GM19025 (cell line): ENCODE measurements around the gene DPF3.

Experiments
- ATAC-seq: cut with Tn5 transposase; IDR thresholded peaks from one replicate; pipeline ENCODE4 v1.9.1; 2021; ENCODE audit warnings: mild to moderate bottlenecking, low read depth, moderate library complexity; ENCODE audit not compliant: unreplicated experiment

The DPF3 gene

DNA sequence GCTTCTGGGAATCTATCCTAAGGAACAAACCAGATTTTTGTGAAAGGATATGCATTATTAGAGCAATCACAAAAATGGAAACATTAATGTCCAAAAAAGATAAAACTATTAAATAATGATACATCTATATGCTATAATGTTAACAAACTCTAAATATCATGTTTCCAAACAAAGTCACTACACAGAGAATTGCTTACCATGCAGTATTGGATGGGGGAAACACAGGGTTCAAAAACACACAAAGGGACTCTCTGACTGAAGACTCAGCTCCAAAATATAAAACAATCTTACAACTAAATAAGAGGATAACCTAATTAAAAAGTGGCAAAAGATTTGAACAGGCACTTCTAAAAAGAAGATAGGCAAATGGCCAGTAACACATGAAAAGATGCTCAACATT is 304.2 kb downstream of the DPF3 start:
- no peak for ATAC-seq

- no peak for ATAC-seq
These were observed 305.4 kb downstream of the DPF3 start for GRCh38 chr14:72588521-72588920.

DNA sequence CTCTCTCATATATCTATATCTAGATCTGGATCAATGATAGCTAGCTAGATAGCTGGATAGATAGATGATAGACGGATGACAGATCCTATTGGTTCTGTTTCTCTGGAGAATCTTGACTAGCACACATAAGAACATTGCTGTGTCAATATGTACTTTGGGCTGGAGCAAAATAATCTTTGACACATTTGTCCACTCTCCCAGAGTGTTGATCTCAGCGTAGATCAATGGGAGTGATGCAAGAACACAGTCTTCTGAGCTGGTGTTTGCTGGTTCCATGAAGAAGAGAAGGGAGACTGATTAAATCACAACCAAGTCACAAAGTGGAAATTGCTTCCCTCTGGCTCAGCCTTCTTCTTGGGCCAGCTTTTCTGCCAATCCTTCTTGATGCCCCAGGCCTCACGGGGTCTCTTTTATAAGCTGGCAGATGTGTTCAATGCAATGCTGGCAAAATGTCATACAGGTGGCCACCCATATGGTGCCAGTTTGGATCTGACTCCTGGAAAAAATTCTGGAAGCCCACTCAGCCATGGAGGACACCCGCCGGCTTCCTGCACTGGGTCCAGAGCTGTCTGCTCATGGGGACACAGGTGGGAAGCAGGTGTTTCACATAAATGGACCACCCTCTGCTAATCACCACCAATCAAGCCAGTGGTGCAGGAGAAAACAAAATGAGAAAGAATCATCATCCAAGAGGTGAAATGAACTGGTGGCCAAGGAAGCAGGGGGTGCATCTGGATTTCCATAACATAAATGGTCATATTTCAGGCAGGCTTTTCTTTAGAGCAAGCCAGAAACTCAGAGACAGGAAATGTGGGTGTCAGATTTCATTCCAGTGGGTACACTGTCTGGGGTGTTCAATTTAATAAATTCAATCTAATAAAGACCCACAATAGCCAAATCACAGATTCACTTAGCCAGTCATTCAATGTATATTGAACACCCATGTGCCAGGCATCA is 310.3 kb downstream of the DPF3 start:
- no peak for ATAC-seq

GRCh38 chr14:72582582-72582981 is 311.3 kb downstream of the DPF3 start:
- ATAC-seq, result no peak

DNA sequence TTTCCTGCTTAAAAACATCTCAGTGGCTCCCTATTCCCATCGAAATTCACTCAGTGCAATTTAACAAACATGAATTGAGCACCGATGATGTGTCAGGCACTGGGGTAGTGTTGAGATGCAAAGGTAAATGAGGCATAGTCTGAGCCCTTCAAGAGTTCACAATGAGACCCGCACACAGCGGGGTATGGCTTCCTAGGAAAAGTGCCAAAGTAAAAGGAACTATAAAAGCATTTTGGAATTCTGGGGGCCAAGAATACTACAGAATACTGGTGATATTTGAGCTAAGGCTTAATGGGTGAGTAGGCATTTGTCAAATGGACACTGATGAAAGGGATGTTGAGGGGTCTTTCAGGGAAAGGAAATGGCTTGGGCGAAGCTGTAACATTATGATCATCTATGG is 315.4 kb downstream of the DPF3 start:
- ATAC-seq, result no peak

DNA sequence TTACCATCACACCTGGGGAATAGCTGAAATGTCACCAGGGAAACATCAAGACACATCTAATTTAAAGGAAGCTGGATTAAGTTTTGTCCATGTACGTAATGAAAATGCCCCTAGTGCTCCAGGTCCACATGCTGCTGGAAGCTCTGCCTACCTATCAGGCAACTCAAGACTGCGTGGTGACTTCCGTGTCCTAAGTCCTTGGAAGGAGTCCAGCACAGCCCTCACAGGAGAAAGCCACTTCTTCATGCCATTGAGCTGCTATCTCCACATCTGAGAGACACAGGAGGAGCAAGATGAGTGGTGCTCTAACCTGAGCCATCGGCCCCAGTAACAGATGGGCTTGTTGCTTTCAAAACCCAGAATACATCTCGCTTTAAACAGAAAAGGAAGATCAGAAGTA is 316.4 kb downstream of the DPF3 start:
- ATAC-seq, result no peak

GRCh38 chr14:72576258-72576657 is 317.6 kb downstream of the DPF3 start:
- no peak for ATAC-seq

DNA sequence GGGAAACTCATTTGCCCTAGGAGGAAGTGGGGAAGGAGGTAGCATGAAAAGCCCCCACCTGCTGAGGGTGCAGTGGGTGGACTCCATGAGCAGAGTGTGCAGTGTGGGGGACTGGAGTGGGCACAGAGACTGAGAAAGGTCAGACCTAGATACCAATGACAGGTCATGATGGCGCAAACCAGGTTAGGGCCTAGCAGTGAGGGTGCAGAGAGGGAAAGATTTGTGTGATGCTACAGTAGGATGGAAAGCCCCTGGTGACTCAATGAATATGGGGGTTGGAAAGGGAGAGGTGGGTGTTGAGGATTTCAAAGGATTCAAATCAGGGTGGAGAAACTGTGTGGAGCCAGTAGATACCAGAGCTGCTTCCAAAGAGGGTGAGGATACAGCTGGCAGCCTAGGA is 319.2 kb downstream of the DPF3 start:
- no peak for ATAC-seq

DNA sequence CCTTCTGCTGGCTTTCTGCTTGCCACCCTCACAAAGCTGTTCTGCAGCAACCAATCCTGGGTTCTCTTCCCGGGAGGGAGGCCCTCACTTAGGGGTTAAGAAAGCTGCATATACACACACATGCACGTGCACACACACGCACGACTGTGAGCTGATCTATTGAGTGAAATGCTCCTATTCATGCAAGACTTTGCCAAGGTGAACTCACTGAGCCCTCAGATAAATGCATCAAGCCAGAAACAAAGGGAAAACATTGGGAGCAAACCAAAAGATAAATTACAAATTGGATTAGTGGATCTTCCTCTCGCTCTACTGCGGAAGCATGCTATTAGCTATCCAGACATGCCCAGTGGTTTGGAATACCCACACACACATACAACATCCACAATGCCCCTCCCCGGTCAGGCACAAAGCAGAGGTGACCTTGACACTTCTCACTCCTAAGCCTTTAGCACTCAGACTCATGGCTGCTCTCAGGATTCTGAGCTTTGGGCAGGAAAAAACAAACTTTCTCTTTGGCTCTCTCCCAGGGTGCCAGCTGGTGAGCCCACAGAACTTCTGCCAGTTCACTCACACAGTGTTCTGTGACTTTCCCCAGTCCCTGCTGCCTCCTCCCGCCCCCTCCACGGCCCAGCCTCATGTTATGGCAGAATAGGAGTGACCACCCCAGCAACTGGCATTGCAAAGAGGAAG is 320.0 kb downstream of the DPF3 start:
- ATAC-seq, result no peak
